Measurements from ENCODE around the gene RALGDS.

The RALGDS gene

DNA sequence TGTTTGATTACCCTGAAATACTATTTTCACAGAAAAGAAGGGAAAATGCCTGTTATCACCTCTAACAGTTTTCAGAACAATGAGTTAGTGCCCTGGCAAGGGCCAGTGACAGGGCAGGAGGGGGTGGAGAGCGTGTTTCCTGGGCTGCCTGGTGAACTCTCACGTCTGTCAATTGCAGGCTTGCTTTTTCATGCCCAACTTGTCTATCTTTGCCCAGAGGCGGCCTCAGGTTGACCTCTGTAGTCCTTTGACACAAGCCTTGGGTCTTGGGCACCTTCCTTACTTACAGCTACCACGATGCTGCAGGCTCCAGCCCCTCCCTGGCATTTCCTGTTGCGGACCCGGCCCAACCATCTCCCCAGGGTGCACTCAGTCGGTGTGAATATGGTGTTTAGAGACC lies 61.4 kb downstream of the RALGDS start:
- POLR2A ChIA-PET: interaction anchor here (1.4 kb wide), 1 partner anchor 28 kb away, joined by 3 read pairs; no protein-coding TSS in a partner anchor
- TF ChIP-seq TARDBP (IDR thresholded peaks at IDR 0.05) (no peak), ARNT (IDR thresholded peaks at IDR 0.05) (no peak), ELF4 (IDR thresholded peaks at IDR 0.05) (no peak), HDGF (IDR thresholded peaks at IDR 0.05; ENCODE audit: borderline replicate concordance) (no peak), SUZ12 (IDR thresholded peaks at IDR 0.05) (no peak), NFRKB (IDR thresholded peaks at IDR 0.05) (no peak), BHLHE40 (IDR thresholded peaks at IDR 0.05; ENCODE audit: borderline replicate concordance) (no peak), FOXA1 (IDR thresholded peaks at IDR 0.05) (no peak)
- CTCF ChIA-PET: interaction anchor here (0.6 kb wide), 2 partner anchors 20 to 35 kb away, joined by 3 read pairs; no protein-coding TSS in a partner anchor
- no peak for DNase-seq (ENCODE audit: extremely low spot score)

DNA sequence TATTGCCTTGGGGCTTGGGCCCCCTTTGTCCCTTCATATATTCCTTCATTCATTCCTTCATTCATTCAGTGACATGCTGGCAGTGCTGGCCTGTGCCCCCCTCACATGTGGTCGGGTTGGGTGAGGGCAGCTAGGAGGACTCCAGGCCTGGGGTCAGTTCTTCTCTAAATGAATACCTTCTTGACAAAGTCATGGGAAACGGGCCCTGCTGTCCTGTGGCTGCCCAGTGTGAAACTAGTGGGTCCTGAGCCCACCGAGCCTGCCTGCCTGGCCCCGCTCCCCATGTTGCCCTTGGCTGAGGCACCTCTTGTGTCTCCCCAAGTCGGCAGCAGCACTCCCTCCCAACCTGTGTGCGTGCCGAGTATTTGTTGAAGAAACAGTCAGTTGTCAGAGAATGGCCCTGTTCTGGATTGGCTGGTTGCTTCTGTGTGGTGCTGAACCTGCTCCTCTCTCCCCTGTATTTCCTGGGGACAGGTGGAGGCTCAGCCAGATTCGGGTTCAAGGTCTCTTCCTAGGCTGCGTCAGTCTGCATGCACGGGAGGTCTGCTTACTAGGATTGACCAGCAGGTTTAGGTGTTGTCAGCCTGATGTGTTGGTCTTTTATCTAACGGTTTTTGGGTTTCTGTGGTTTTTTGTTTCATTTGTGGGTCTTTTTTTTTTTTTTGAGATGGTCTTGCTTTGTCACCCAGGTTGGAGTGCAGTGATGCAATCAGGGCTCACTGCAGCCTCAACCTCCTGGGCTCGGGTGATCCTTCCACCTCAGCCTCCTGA lies 62.3 kb downstream of the RALGDS start:
- ChIA-PET CTCF (no interaction called here), POLR2A (no interaction called here)
- DNase-seq (ENCODE audit: extremely low spot score): no peak
- TF ChIP-seq ZNF384 (IDR thresholded peaks at IDR 0.05): no peak
- no peak for TF ChIP-seq HDGF (IDR thresholded peaks at IDR 0.05; ENCODE audit: borderline replicate concordance)
- TF ChIP-seq ARNT (IDR thresholded peaks at IDR 0.05): no peak
- TF ChIP-seq FOXA1 (IDR thresholded peaks at IDR 0.05): no peak
- no peak for TF ChIP-seq FOXM1 (IDR thresholded peaks at IDR 0.05; ENCODE audit: borderline replicate concordance)
- TF ChIP-seq, protein P1, sequence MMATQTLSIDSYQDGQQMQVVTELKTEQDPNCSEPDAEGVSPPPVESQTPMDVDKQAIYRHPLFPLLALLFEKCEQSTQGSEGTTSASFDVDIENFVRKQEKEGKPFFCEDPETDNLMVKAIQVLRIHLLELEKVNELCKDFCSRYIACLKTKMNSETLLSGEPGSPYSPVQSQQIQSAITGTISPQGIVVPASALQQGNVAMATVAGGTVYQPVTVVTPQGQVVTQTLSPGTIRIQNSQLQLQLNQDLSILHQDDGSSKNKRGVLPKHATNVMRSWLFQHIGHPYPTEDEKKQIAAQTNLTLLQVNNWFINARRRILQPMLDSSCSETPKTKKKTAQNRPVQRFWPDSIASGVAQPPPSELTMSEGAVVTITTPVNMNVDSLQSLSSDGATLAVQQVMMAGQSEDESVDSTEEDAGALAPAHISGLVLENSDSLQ (IDR thresholded peaks at IDR 0.05): no peak
- TF ChIP-seq L3MBTL2 (conservative IDR thresholded peaks at IDR 0.05): no peak
- no peak for TF ChIP-seq TARDBP (IDR thresholded peaks at IDR 0.05)

DNA sequence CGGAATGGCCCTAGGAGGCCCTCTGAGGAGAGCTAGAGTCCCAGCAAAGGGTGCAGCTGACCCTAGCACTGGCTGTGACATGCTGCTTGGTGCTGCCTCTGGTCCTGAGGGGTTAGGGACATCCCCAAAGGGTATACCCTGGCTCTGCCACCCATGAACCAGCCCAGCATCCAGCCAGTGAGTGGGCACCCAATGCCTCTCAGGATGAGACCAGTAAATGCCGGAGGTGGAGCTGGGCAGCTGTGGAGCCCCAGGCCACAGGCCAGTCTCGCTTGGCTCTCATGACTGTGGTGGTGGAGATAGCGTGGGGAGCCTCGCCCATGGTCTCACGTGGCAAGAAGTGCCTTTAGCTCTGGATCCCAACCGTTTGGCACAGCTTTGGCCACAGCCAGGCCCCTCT lies 63.0 kb downstream of the RALGDS start:
- DNase-seq (ENCODE audit: extremely low spot score): no peak
- ChIA-PET POLR2A (no interaction called here), CTCF (no interaction called here)
- no peak for TF ChIP-seq BHLHE40 (IDR thresholded peaks at IDR 0.05; ENCODE audit: borderline replicate concordance)
- no peak for TF ChIP-seq L3MBTL2 (conservative IDR thresholded peaks at IDR 0.05)
- no peak for TF ChIP-seq CTBP1 (IDR thresholded peaks at IDR 0.05; ENCODE audit: borderline replicate concordance)
- no peak for TF ChIP-seq ELF4 (IDR thresholded peaks at IDR 0.05)

DNA sequence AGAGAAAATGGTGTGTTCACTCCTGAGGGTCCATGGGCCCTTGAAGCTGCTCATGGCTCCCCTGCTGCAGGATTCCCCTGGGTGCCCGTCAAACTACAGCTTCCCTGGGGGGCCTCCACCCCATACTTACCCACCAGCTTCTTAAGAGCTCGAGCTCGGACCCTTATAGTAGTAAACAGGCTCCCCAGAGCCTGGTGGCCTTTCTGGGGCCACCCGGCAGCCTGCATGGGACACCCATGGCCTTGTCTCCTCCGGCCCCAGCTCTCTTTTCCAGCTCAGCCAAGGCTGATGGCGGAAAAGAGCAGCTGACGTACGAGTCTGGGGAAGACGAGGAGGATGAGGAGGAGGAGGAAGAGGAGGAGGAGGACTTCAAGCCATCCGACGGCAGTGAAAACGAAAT lies 63.5 kb downstream of the RALGDS start:
- TF ChIP-seq HDGF (IDR thresholded peaks at IDR 0.05; ENCODE audit: borderline replicate concordance) (no peak), FOXK2 (IDR thresholded peaks at IDR 0.05) (no peak), NFRKB (IDR thresholded peaks at IDR 0.05) (no peak), LEF1 (IDR thresholded peaks at IDR 0.05; ENCODE audit: borderline replicate concordance) (no peak), TARDBP (IDR thresholded peaks at IDR 0.05) (no peak), L3MBTL2 (conservative IDR thresholded peaks at IDR 0.05) (no peak), SP1 (IDR thresholded peaks at IDR 0.05) (no peak), ZNF384 (IDR thresholded peaks at IDR 0.05) (no peak), SUZ12 (IDR thresholded peaks at IDR 0.05) (no peak), FOXM1 (IDR thresholded peaks at IDR 0.05; ENCODE audit: borderline replicate concordance) (no peak), BHLHE40 (IDR thresholded peaks at IDR 0.05; ENCODE audit: borderline replicate concordance) (no peak)
- ChIA-PET POLR2A (no interaction called here), CTCF (interaction anchor here (0.6 kb wide), 1 partner anchor 75 kb away, joined by 3 read pairs; no protein-coding TSS in a partner anchor)
- DNase-seq (ENCODE audit: extremely low spot score): no peak

DNA sequence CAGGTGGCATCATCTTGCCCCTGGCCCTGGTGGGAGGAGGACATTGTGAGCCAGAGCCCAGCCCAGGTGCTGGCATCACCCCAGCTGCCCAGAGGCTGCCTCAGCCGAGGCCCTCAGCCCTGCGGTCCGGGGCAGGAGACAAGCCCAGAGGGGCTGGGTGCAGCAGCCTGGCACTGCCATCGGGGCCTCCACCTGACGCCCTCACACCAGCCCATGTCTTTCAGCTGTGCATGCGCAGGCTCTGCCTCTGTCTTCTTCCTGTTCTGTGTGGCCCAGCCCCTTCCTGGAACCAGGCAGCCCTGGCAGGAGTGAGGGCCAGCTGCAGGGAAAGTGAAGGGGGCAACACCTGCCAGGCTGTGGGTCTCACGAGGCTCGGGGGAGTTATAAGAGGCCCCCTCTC lies 64.0 kb downstream of the RALGDS start:
- POLR2A ChIA-PET: interaction anchor here (0.6 kb wide), 1 partner anchor 11 kb away, joined by 3 read pairs; no protein-coding TSS in a partner anchor
- no peak for TF ChIP-seq TARDBP (IDR thresholded peaks at IDR 0.05)
- TF ChIP-seq SP1 (IDR thresholded peaks at IDR 0.05): no peak
- TF ChIP-seq NFRKB (IDR thresholded peaks at IDR 0.05): no peak
- TF ChIP-seq L3MBTL2 (conservative IDR thresholded peaks at IDR 0.05): no peak
- TF ChIP-seq FOXM1 (IDR thresholded peaks at IDR 0.05; ENCODE audit: borderline replicate concordance): no peak
- no peak for TF ChIP-seq FOXA1 (IDR thresholded peaks at IDR 0.05)
- no peak for TF ChIP-seq ARNT (IDR thresholded peaks at IDR 0.05)
- no peak for TF ChIP-seq FOXK2 (IDR thresholded peaks at IDR 0.05)
- no peak for TF ChIP-seq ELF4 (IDR thresholded peaks at IDR 0.05)
- no peak for TF ChIP-seq LEF1 (IDR thresholded peaks at IDR 0.05; ENCODE audit: borderline replicate concordance)
- TF ChIP-seq HDGF (IDR thresholded peaks at IDR 0.05; ENCODE audit: borderline replicate concordance): no peak
- no peak for TF ChIP-seq BHLHE40 (IDR thresholded peaks at IDR 0.05; ENCODE audit: borderline replicate concordance)
- no peak for TF ChIP-seq ZNF384 (IDR thresholded peaks at IDR 0.05)
- no peak for TF ChIP-seq CTBP1 (IDR thresholded peaks at IDR 0.05; ENCODE audit: borderline replicate concordance)
- TF ChIP-seq, protein P1 (IDR thresholded peaks at IDR 0.05): no peak
- no peak for TF ChIP-seq SUZ12 (IDR thresholded peaks at IDR 0.05)
- DNase-seq (ENCODE audit: extremely low spot score): no peak
- CTCF ChIA-PET: interaction anchor here (0.6 kb wide), 1 partner anchor 76 kb away, joined by 3 read pairs; no protein-coding TSS in a partner anchor

DNA sequence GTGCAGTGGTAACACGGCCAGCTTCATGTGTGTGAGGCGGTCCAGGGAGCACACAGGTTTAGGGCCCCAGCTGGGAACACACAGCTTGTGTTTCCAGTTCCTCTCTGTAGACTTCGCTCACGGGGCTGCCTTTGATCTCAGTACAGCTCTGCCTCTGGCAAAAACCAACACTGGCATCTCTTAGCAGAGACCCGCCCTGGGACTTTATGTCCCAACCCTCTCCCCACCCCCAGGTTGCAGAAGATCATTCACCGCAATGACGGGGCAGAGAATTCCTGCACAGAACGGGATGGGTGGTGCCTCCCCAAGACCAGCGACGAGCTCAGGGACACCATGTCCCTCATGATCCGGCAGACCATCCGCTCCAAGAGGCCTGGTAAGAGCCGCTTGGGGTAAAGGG lies 64.5 kb downstream of the RALGDS start:
- ChIA-PET CTCF (no interaction called here), POLR2A (interaction anchor here (0.6 kb wide), 1 partner anchor 12 kb away, joined by 3 read pairs; no protein-coding TSS in a partner anchor)
- no peak for TF ChIP-seq FOXM1 (IDR thresholded peaks at IDR 0.05; ENCODE audit: borderline replicate concordance)
- TF ChIP-seq ARNT (IDR thresholded peaks at IDR 0.05): no peak
- no peak for DNase-seq (ENCODE audit: extremely low spot score)

DNA sequence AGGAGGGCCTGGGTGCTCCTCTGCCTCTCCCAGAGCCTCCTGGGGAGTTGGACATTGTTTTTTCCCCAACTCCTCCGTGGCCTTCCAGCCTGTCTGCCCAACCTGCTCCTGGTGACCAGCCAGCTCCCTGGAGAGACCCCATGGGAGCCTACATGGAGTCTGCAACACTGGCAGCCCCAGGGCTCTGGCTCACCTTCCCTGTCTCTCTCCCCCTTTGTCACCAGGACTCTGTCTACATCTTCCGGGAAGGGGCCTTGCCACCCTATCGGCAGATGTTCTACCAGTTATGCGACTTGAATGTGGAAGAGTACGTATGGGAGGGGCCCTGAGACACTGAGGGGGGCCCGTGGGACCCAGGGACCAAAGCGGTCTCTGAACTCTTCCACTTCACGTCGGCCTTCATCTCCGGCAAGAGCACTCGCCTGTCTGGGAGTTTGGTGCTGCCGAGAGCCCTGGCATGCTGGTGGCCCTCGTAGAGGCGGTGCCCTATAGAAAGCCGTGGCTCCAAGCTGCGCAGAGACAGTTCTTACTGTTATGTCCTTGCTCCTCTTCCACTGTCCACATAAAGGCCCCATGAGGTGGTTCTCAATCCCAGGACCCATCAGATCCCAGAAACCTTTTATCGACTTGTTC lies 65.1 kb downstream of the RALGDS start:
- DNase-seq (ENCODE audit: extremely low spot score): no peak
- CTCF ChIA-PET: no interaction called here
- TF ChIP-seq FOXA1 (IDR thresholded peaks at IDR 0.05): no peak
- no peak for TF ChIP-seq CTBP1 (IDR thresholded peaks at IDR 0.05; ENCODE audit: borderline replicate concordance)
- TF ChIP-seq TARDBP (IDR thresholded peaks at IDR 0.05): no peak
- no peak for TF ChIP-seq L3MBTL2 (conservative IDR thresholded peaks at IDR 0.05)
- no peak for TF ChIP-seq FOXK2 (IDR thresholded peaks at IDR 0.05)
- no peak for TF ChIP-seq NFRKB (IDR thresholded peaks at IDR 0.05)
- no peak for TF ChIP-seq FOXM1 (IDR thresholded peaks at IDR 0.05; ENCODE audit: borderline replicate concordance)
- TF ChIP-seq BHLHE40 (IDR thresholded peaks at IDR 0.05; ENCODE audit: borderline replicate concordance): no peak
- no peak for TF ChIP-seq SUZ12 (IDR thresholded peaks at IDR 0.05)
- TF ChIP-seq ARNT (IDR thresholded peaks at IDR 0.05): no peak
- no peak for TF ChIP-seq ELF4 (IDR thresholded peaks at IDR 0.05)
- TF ChIP-seq SP1 (IDR thresholded peaks at IDR 0.05): no peak
- TF ChIP-seq LEF1 (IDR thresholded peaks at IDR 0.05; ENCODE audit: borderline replicate concordance): no peak
- TF ChIP-seq HDGF (IDR thresholded peaks at IDR 0.05; ENCODE audit: borderline replicate concordance): no peak
- POLR2A ChIA-PET: no interaction called here

All from HEK293T (cell line).